Hepatocyte (in vitro differentiated cells): ENCODE measurements around the gene CCR2.

Experiments
- CTCF ChIP-seq: fragments of 200-600 bp; sonication (generic); IDR thresholded peaks from 2 replicates; pipeline ENCODE4 v1.5.1; 2016; ENCODE audit warnings: antibody characterized with exemption, mild to moderate bottlenecking; ENCODE audit not compliant: poor library complexity
- EZH2 ChIP-seq: fragments of 200-600 bp; sonication (generic); IDR thresholded peaks from 2 replicates; pipeline ENCODE4 v1.6.1; 2016; ENCODE audit warnings: antibody characterized with exemption, mild to moderate bottlenecking, borderline replicate concordance
- EZH2phosphoT487 ChIP-seq: fragments of 200-600 bp; sonication (generic); IDR thresholded peaks from one replicate; pipeline ENCODE4 v1.6.1; 2018; ENCODE audit warnings: antibody characterized with exemption, mild to moderate bottlenecking, low read depth, moderate library complexity; ENCODE audit not compliant: unreplicated experiment, severe bottlenecking

- no peak for TF ChIP-seq CTCF
- no peak for TF ChIP-seq EZH2
- TF ChIP-seq EZH2phosphoT487 = no peak
Measured at GRCh38 chr3:46381625-46382024, 27.7 kb downstream of the CCR2 start.
